ENCODE results near the gene HTR1E.
"Not testable (repeated sequence)": the region's sequence is repeated elsewhere in the genome, so short reads cannot be mapped to it uniquely, and the experiment has no call there.

HTR1E gene

GRCh38 chr6:86937219-86938079 is at the start of gene HTR1E:
Gene HTR1E, plus strand, starts transcription at chr6:86937528. Its CDS starts 77,807 bp downstream, at chr6:87015335.
- DNase-seq (ENCODE audit: low read depth, low spot score) = no peak

- no peak for DNase-seq (ENCODE audit: low read depth, low spot score)
Observed at GRCh38 chr6:86888301-86888700, 49.0 kb upstream of the HTR1E start.

GRCh38 chr6:86897265-86897664 is 40.1 kb upstream of the HTR1E start:
- not testable (repeated sequence) for DNase-seq (ENCODE audit: low read depth, low spot score)

- no peak for DNase-seq (ENCODE audit: low read depth, low spot score)
Observed at GRCh38 chr6:86913795-86914194, 23.5 kb upstream of the HTR1E start.

GRCh38 chr6:86916393-86916792 is 20.9 kb upstream of the HTR1E start:
- no peak for DNase-seq (ENCODE audit: low read depth, low spot score)

- not testable (repeated sequence) for DNase-seq (ENCODE audit: low read depth, low spot score)
Observed at GRCh38 chr6:86927138-86927537, 10.2 kb upstream of the HTR1E start.

GRCh38 chr6:86927859-86928258 is 9.5 kb upstream of the HTR1E start:
- DNase-seq (ENCODE audit: low read depth, low spot score) = not testable (repeated sequence)

- no peak for DNase-seq (ENCODE audit: low read depth, low spot score)
Observed at GRCh38 chr6:86934365-86934764, 3.0 kb upstream of the HTR1E start.

- DNase-seq (ENCODE audit: low read depth, low spot score) = no peak
Observed at GRCh38 chr6:86936834-86937218, 502 bp upstream of the HTR1E start.

GRCh38 chr6:86938814-86939213 is 1.5 kb downstream of the HTR1E start:
- no peak for DNase-seq (ENCODE audit: low read depth, low spot score)

GRCh38 chr6:86941461-86941860 is 4.1 kb downstream of the HTR1E start:
- DNase-seq (ENCODE audit: low read depth, low spot score) = no peak

GRCh38 chr6:86942769-86943516 is 5.6 kb downstream of the HTR1E start:
- no peak for DNase-seq (ENCODE audit: low read depth, low spot score)

GRCh38 chr6:86943819-86944407 is 6.6 kb downstream of the HTR1E start:
- DNase-seq (ENCODE audit: low read depth, low spot score) = no peak

- no peak for DNase-seq (ENCODE audit: low read depth, low spot score)
Observed at GRCh38 chr6:86949771-86950170, 12.4 kb downstream of the HTR1E start.

- no peak for DNase-seq (ENCODE audit: low read depth, low spot score)
Observed at GRCh38 chr6:86952991-86953390, 15.7 kb downstream of the HTR1E start.

- DNase-seq (ENCODE audit: low read depth, low spot score) = no peak
Observed at GRCh38 chr6:86959656-86960055, 22.3 kb downstream of the HTR1E start.

GRCh38 chr6:86961455-86962200 is 24.3 kb downstream of the HTR1E start:
- no peak for DNase-seq (ENCODE audit: low read depth, low spot score)

- DNase-seq (ENCODE audit: low read depth, low spot score) = no peak
Observed at GRCh38 chr6:86963352-86963751, 26.0 kb downstream of the HTR1E start.

GRCh38 chr6:86964029-86964579 is 26.8 kb downstream of the HTR1E start:
- no peak for DNase-seq (ENCODE audit: low read depth, low spot score)

- no peak for DNase-seq (ENCODE audit: low read depth, low spot score)
Observed at GRCh38 chr6:86966271-86966670, 28.9 kb downstream of the HTR1E start.

- no peak for DNase-seq (ENCODE audit: low read depth, low spot score)
Observed at GRCh38 chr6:86969573-86969972, 32.2 kb downstream of the HTR1E start.
